Measurements from ENCODE around the gene GGNBP2. TPM values are rescaled to one million over a fixed set of nuclear protein-coding genes. Genes with fewer than 3 reads are reported as not detected.

Gene GGNBP2
- total RNA-seq, 4 donors from 2014 or later: 24.6 to 93.0 (median 51.9) TPM

DNA sequence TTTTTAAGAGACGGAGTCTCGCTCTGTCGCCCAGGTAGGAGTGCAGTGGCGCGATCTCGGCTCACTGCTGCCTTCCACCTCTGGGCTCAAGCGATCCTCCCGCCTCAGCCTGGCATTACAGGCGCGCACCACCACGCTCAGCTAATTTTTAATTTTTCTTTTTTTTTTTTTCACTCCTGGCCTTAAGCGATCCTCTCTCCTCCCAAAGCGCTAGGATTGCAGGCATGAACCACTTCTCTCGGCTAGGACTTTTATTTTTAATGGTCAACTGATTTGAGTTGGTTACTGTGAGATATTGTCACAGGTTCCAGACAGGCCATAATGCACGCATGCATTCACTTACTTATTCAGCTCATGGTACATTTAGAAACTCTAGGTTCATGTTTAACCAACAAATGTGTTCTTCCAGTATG, 9.0 kb upstream of the GGNBP2 start:
- H3K36me3 ChIP-seq: no peaks in the 10 kb centered on the region
- H3K9me3 ChIP-seq: no peaks in the 10 kb centered on the region
- peak overlapping the region; percentile 78 to 86 for H3K4me3 ChIP-seq
- intact Hi-C loops (cut with DNase I; ENCODE audit: low total_unique reads): no loop called here
- H3K27ac ChIP-seq: peak overlapping the region; percentile 81 to 94
- H3K27me3 ChIP-seq: no peaks in the 10 kb centered on the region
- no peak for DNase-seq
- TF ChIP-seq, protein P1, sequence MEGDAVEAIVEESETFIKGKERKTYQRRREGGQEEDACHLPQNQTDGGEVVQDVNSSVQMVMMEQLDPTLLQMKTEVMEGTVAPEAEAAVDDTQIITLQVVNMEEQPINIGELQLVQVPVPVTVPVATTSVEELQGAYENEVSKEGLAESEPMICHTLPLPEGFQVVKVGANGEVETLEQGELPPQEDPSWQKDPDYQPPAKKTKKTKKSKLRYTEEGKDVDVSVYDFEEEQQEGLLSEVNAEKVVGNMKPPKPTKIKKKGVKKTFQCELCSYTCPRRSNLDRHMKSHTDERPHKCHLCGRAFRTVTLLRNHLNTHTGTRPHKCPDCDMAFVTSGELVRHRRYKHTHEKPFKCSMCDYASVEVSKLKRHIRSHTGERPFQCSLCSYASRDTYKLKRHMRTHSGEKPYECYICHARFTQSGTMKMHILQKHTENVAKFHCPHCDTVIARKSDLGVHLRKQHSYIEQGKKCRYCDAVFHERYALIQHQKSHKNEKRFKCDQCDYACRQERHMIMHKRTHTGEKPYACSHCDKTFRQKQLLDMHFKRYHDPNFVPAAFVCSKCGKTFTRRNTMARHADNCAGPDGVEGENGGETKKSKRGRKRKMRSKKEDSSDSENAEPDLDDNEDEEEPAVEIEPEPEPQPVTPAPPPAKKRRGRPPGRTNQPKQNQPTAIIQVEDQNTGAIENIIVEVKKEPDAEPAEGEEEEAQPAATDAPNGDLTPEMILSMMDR (IDR thresholded peaks at IDR 0.05): no peak
- no peak for TF ChIP-seq POLR2A (IDR thresholded peaks at IDR 0.05)
- H3K4me1 ChIP-seq: no peaks in the 10 kb centered on the region

GRCh38 chr17:36540696-36541095, 4.0 kb upstream of the GGNBP2 start:
- H3K9me3 ChIP-seq: no peaks in the 10 kb centered on the region
- no peak overlapping the region for H3K27ac ChIP-seq
- no peak overlapping the region for H3K4me3 ChIP-seq
- no peaks in the 10 kb centered on the region for H3K27me3 ChIP-seq
- no peak for TF ChIP-seq POLR2A (IDR thresholded peaks at IDR 0.05)
- TF ChIP-seq, protein P1 (IDR thresholded peaks at IDR 0.05): no peak
- intact Hi-C loops (cut with DNase I; ENCODE audit: low total_unique reads): no loop called here
- no peaks in the 10 kb centered on the region for H3K4me1 ChIP-seq
- DNase-seq: no peak
- H3K36me3 ChIP-seq: no peaks in the 10 kb centered on the region

DNA sequence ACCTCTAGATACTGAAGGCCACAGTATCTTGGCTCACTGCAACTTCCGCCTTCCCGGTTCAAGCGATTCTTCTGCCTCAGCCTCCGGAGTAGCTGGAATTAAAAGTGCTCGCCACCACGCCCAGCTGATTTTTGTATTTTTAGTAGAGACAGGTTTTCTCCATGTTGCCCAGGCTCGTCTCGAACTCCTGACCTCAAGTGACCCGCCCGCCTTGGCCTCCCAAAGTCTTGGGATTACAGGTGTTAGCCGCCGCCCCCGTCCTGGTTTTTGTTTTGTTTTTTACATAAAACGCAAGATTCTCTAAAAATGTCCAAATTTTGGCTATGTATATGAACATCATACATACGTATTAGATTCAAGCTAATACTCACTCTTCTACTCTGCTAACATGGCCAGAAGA, 2.0 kb upstream of the GGNBP2 start:
- H3K27ac ChIP-seq: no peak overlapping the region

DNA sequence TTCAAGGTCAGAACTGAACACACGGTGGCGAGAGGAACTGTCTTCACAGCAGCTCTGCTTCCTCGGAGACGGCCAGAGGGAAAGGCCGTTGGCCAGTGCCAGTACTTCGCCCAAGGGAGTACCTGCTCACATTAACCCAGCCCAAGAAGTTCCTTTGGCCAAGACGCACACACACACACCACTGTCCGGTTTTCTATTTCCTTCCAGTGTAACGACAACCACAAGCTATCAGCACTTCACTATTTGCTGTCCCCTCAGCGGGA, 744 bp upstream of the GGNBP2 start:
- Histone ChIP-seq H3K9me3 (no peaks in the 10 kb centered on the region), H3K27me3 (no peaks in the 10 kb centered on the region), H3K4me1 (peaks cover 6 to 11% of the 10 kb centered on the region in 2 donors), H3K36me3 (no peaks in the 10 kb centered on the region), H3K27ac (peak overlapping the region; percentile 98 to 100), H3K4me3 (peak overlapping the region; percentile 90 to 99)
- intact Hi-C loops (cut with DNase I; ENCODE audit: low total_unique reads): no loop called here
- DNase-seq: peak; percentile 24 to 32
- TF ChIP-seq POLR2A (IDR thresholded peaks at IDR 0.05): no peak
- TF ChIP-seq, protein P1 (IDR thresholded peaks at IDR 0.05): no peak

More for the DNA sequence above, 2.0 kb upstream of the GGNBP2 start:
- H3K9me3 ChIP-seq: no peaks in the 10 kb centered on the region
- H3K36me3 ChIP-seq: no peaks in the 10 kb centered on the region
- TF ChIP-seq POLR2A (IDR thresholded peaks at IDR 0.05): no peak
- TF ChIP-seq, protein P1 (IDR thresholded peaks at IDR 0.05): no peak
- H3K4me3 ChIP-seq: no peak overlapping the region
- H3K4me1 ChIP-seq: peaks cover 6 to 11% of the 10 kb centered on the region in 2 donors
- no peak for DNase-seq
- intact Hi-C loops (cut with DNase I; ENCODE audit: low total_unique reads): no loop called here
- no peaks in the 10 kb centered on the region for H3K27me3 ChIP-seq

- Histone ChIP-seq H3K4me3 (peak overlapping the region; percentile 90 to 99), H3K36me3 (no peaks in the 10 kb centered on the region), H3K4me1 (peaks cover 6 to 11% of the 10 kb centered on the region in 2 donors), H3K27me3 (no peaks in the 10 kb centered on the region), H3K9me3 (no peaks in the 10 kb centered on the region), H3K27ac (peak overlapping the region; percentile 98 to 100)
- TF ChIP-seq, protein P1 (IDR thresholded peaks at IDR 0.05): no peak
- intact Hi-C loops (cut with DNase I; ENCODE audit: low total_unique reads): loop anchor here (5.0 kb wide), 1 partner anchor 52 kb away; no protein-coding TSS in a partner anchor
- no peak for DNase-seq
Observed at GRCh38 chr17:36545077-36545464, 352 bp downstream of the GGNBP2 start.

Data from uterus (tissue), 4 donors.